Measurements from ENCODE around the gene DFFA. TPM values are rescaled to one million over a fixed set of nuclear protein-coding genes. Genes with fewer than 3 reads are reported as not detected.
A peak's percentile ranks its signal among the peaks of the same experiment; 100 is the strongest.

The DFFA gene
- total and polyA plus RNA-seq, 9 of the 15 experiments (the other 6 are each of a cell fraction or from before 2014, with no cell fraction given): 39.6 to 74.8 (median 59.2) TPM

GRCh38 chr1:10510520-10511493 lies 38.5 kb upstream of the DFFA start (continued):
- no peak for TF ChIP-seq TFAP4 (CRISPR knock-in tag; IDR thresholded peaks at IDR 0.05; ENCODE audit: borderline replicate concordance)
- TF ChIP-seq EWSR1 (IDR thresholded peaks at IDR 0.05; ENCODE audit: borderline replicate concordance, low read depth, partially characterized antibody): no peak
- TF ChIP-seq CHD1 (IDR thresholded peaks at IDR 0.05; ENCODE audit: low read length): no peak
- no peak for TF ChIP-seq ZZZ3 (IDR thresholded peaks at IDR 0.05)
- no peak for TF ChIP-seq RBM15 (IDR thresholded peaks at IDR 0.05; ENCODE audit: insufficient read depth, low read length)
- TF ChIP-seq RUNX1 (IDR thresholded peaks at IDR 0.05; ENCODE audit: low read depth): no peak
- TF ChIP-seq DDX20 (tag; IDR thresholded peaks at IDR 0.05; ENCODE audit: low read depth): no peak
- no peak for TF ChIP-seq ZBTB7A (IDR thresholded peaks at IDR 0.05; ENCODE audit: borderline replicate concordance, control insufficient read depth, low read depth, low read length)
- TF ChIP-seq ZC3H4 (CRISPR knock-in tag; IDR thresholded peaks at IDR 0.05; ENCODE audit: borderline replicate concordance): no peak
- TF ChIP-seq, protein P1, sequence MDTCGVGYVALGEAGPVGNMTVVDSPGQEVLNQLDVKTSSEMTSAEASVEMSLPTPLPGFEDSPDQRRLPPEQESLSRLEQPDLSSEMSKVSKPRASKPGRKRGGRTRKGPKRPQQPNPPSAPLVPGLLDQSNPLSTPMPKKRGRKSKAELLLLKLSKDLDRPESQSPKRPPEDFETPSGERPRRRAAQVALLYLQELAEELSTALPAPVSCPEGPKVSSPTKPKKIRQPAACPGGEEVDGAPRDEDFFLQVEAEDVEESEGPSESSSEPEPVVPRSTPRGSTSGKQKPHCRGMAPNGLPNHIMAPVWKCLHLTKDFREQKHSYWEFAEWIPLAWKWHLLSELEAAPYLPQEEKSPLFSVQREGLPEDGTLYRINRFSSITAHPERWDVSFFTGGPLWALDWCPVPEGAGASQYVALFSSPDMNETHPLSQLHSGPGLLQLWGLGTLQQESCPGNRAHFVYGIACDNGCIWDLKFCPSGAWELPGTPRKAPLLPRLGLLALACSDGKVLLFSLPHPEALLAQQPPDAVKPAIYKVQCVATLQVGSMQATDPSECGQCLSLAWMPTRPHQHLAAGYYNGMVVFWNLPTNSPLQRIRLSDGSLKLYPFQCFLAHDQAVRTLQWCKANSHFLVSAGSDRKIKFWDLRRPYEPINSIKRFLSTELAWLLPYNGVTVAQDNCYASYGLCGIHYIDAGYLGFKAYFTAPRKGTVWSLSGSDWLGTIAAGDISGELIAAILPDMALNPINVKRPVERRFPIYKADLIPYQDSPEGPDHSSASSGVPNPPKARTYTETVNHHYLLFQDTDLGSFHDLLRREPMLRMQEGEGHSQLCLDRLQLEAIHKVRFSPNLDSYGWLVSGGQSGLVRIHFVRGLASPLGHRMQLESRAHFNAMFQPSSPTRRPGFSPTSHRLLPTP (IDR thresholded peaks at IDR 0.05; ENCODE audit: borderline replicate concordance, extremely low read depth, insufficient read length): no peak
- TF ChIP-seq RBM39 (optimal IDR thresholded peaks at IDR 0.05; ENCODE audit: low read depth, low read length): no peak
- TF ChIP-seq MYC (IDR thresholded peaks at IDR 0.05; ENCODE audit: low read depth, low read length): peak; percentile 29; the same call in 1 of the 2 replicates
- no peak for TF ChIP-seq MYC (CRISPR knock-in tag; IDR thresholded peaks at IDR 0.05; ENCODE audit: borderline replicate concordance, low read depth)
- no peak for TF ChIP-seq RBFOX2 (IDR thresholded peaks at IDR 0.05; ENCODE audit: low read depth, low read length)
- no peak for TF ChIP-seq CREB1 (IDR thresholded peaks at IDR 0.05)
- TF ChIP-seq CREB1 (CRISPR knock-in tag; IDR thresholded peaks at IDR 0.05): no peak
- no peak for TF ChIP-seq POU5F1 (IDR thresholded peaks at IDR 0.05; ENCODE audit: borderline replicate concordance, low read depth, low read length, partially characterized antibody)
- no peak for TF ChIP-seq ZSCAN32 (CRISPR knock-in tag; IDR thresholded peaks at IDR 0.05)
- TF ChIP-seq FOXP1 (CRISPR knock-in tag; IDR thresholded peaks at IDR 0.05): no peak
- TF ChIP-seq DIDO1 (tag; IDR thresholded peaks at IDR 0.05; ENCODE audit: low read depth): 0 out of 2 replicates have a peak, but pooled peaks have one; percentile 32
- no peak for TF ChIP-seq ZKSCAN1 (IDR thresholded peaks at IDR 0.05; ENCODE audit: low read depth, low read length)
- TF ChIP-seq PREB (CRISPR knock-in tag; IDR thresholded peaks at IDR 0.05): no peak
- TF ChIP-seq IRF2 (CRISPR knock-in tag; IDR thresholded peaks at IDR 0.05): no peak

All from K562 (cell line).